SK-N-MC (cell line): Measurements from ENCODE around the gene ITGB2.

Experiments
- EZH2 ChIP-seq: fragments of 200-600 bp; sonication (generic); IDR thresholded peaks from one replicate; pipeline ENCODE4 v1.6.1; 2017; ENCODE audit warnings: antibody characterized with exemption
- FOXP2 ChIP-seq: optimal IDR thresholded peaks from 2 replicates; pipeline ENCODE3; 2011; ENCODE audit warnings: mild to moderate bottlenecking, moderate library complexity; ENCODE audit not compliant: insufficient read depth; ENCODE audit errors: extremely low read length, control extremely low read depth
- POLR2AphosphoS5 ChIP-seq: IDR thresholded peaks from 2 replicates; pipeline ENCODE4 v1.6.1; 2012; ENCODE audit warnings: mild to moderate bottlenecking, low read depth, low read length, borderline replicate concordance

DNA sequence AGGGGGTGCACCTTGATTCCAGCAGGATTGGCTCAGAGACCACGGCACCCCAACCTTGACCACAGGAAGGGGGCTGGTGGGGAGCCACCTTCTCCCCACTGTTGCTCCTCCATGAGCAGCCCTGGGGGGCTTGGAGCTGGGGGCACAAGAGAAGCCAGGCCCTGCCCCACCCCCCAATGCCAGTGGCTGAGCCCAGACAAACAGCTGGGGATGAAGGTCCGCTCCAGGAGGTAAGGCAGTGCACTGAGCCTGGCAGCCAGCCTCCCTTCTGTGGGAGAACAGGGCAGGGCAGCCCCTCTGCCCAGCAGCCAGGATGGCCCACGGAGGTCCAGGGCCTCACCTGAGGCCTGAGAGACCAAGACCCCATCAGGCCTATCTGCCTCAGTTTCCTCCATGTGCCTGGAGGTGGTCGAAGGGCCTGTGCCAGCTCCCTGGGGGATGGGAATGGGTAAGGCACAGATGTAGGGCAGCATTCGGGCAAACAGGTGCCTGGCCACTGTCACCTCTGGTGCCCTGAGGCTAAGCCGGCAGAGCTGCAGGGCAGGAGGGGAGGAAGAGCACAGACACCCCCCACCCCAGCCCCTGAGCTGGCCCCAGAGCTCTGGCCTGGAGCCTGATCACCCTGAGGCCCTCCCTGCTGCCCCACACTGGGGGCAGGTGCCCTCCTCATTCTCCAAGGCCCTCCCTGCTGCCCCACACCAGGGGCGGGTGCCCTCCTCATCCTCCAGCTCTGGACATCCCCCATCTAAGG, 7.1 kb downstream of the ITGB2 start:
- TF ChIP-seq POLR2AphosphoS5 (no peak), EZH2 (no peak), FOXP2 (no peak)
